HepG2 (cell line): ENCODE results near the gene ST6GALNAC3.

Source experiments
- MTA3 ChIP-seq: sonication (generic); formaldehyde crosslinking; IDR thresholded peaks from 2 replicates; pipeline ENCODE4 v1.4.0; 2020; ENCODE audit warnings: missing genetic modification reagents
- MXI1 ChIP-seq: IDR thresholded peaks from 3 replicates; pipeline ENCODE4 v1.6.1; 2012; ENCODE audit warnings: low read depth, low read length, inconsistent platforms, borderline replicate concordance
- REST ChIP-seq, 2 experiments: IDR thresholded peaks; 2 replicates each; pipeline ENCODE4 v1.6.1; 2011 to 2012; ENCODE audit warnings: low read length in 2 of 2, borderline replicate concordance in 1 of 2, low read depth in 1 of 2, mild to moderate bottlenecking in 1 of 2, moderate library complexity in 1 of 2
- SP2 ChIP-seq: sonication (generic); formaldehyde crosslinking; IDR thresholded peaks from 2 replicates; pipeline ENCODE4 v1.5.1; 2020; ENCODE audit warnings: mild to moderate bottlenecking, missing genetic modification reagents
- ZBTB8A ChIP-seq: sonication (generic); formaldehyde crosslinking; IDR thresholded peaks from 2 replicates; pipeline ENCODE4 v1.4.0; 2020; ENCODE audit warnings: mild to moderate bottlenecking, low read depth, missing genetic modification reagents, borderline replicate concordance
- ZNF407 ChIP-seq: sonication (generic); formaldehyde crosslinking; IDR thresholded peaks from one replicate; pipeline ENCODE4 v1.5.1; 2020; ENCODE audit warnings: mild to moderate bottlenecking, missing genetic modification reagents; ENCODE audit errors: not compliant biosample characterization
- ZNF543 ChIP-seq: sonication (generic); formaldehyde crosslinking; IDR thresholded peaks from 2 replicates; pipeline ENCODE4 v1.4.0; 2020; ENCODE audit warnings: mild to moderate bottlenecking, missing genetic modification reagents
- ZNF564 ChIP-seq: sonication (generic); formaldehyde crosslinking; IDR thresholded peaks from 2 replicates; pipeline ENCODE4 v1.8.1; 2023; ENCODE audit warnings: mild to moderate bottlenecking, missing genetic modification reagents

DNA sequence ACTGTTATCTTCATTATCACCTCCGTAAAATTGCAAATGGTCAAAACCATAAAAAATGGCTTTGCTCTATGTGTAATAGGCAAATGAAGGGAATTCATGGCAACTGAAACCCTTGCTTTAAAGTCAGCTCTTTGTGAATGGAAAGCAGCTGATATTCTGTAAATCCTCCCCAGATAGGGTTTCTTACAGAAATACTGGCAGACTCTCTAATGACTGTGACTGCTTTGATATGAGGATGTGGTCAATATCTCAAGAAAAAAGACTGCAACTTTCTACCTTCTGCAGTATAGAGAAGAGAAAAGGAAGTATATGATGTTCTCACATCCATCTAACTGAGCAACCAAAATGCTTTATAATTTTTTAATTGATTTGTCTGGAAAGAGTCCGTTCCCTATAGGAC is 193.1 kb downstream of the ST6GALNAC3 start:
- TF ChIP-seq MXI1, result no peak
- no peak for TF ChIP-seq ZNF407
- no peak for TF ChIP-seq MTA3 (CRISPR knock-in tag)
- TF ChIP-seq ZBTB8A, result no peak
- TF ChIP-seq ZNF543 (CRISPR knock-in tag), result no peak
- no peak for TF ChIP-seq ZNF564
- TF ChIP-seq SP2, result no peak
- TF ChIP-seq REST (IDR thresholded peaks at IDR 0.05; ENCODE audit: borderline replicate concordance in 1 of 2, low read depth in 1 of 2, low read length in 2 of 2), result no peak
